ENCODE results near the gene CER1. TPM values are rescaled to one million over a fixed set of nuclear protein-coding genes. Genes with fewer than 3 reads are reported as not detected.

The CER1 gene
- total and polyA plus RNA-seq, 2 of the 8 experiments (the other 6 are each of a cell fraction or from before 2014, with no cell fraction given), result 0.26 to 3.4 TPM

DNA sequence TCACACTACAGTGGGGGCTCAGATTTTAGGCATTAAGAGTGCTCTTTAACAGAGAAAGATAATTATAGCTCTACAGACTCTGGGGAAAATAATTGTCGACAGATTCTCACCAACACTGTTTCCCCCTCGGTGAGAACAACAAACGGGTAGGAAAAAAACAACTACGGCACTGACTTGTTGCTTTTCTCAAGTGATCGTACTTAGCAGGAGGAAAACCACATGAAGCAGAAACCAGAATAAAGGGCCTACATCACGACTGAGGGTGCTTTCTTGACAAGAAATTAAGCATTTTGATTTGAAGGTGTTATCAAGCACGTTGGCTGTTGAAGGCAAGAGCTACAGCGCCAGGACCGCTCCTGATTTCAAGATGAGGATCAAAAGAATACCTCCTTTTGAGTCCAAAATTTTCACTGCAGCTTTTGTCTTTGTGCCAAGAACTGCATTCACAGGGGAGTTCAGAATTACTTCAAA is 27.2 kb upstream of the CER1 start (continued):
- TF ChIP-seq, protein P1, sequence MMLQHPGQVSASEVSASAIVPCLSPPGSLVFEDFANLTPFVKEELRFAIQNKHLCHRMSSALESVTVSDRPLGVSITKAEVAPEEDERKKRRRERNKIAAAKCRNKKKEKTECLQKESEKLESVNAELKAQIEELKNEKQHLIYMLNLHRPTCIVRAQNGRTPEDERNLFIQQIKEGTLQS (IDR thresholded peaks at IDR 0.05; ENCODE audit: insufficient read depth, low read depth, low read length), result no peak
